ENCODE measurements around the gene MST1.

MST1 gene

DNA sequence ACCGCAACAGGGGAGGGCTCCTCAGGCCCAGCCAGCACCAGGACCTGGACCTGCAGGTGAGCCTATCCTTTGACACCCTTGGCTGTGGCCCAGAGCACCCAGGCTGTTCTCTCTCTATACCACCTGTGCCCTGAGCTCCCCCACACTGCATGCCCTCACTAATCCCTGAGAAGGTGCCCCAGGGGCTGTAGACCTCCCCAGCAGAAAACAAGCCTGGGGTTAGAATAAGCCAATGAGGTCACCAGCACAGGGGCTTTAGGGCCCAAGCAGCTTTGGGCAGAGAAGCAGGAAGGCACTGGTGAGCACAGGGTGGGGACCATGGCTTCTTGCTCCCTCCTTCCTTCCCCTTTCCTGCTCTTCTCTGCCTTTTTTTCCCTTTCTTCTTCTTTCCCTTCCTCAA is 25.4 kb downstream of the MST1 start:
- H3K4me3 Mint-ChIP-seq: no peak overlapping the region
- no peaks in the 10 kb centered on the region for H3K36me3 Mint-ChIP-seq
- no peak overlapping the region for H3K27ac Mint-ChIP-seq
- no peaks in the 10 kb centered on the region for H3K27me3 Mint-ChIP-seq
- no peaks in the 10 kb centered on the region for H3K4me1 Mint-ChIP-seq
- H3K9me3 Mint-ChIP-seq: no peaks in the 10 kb centered on the region

DNA sequence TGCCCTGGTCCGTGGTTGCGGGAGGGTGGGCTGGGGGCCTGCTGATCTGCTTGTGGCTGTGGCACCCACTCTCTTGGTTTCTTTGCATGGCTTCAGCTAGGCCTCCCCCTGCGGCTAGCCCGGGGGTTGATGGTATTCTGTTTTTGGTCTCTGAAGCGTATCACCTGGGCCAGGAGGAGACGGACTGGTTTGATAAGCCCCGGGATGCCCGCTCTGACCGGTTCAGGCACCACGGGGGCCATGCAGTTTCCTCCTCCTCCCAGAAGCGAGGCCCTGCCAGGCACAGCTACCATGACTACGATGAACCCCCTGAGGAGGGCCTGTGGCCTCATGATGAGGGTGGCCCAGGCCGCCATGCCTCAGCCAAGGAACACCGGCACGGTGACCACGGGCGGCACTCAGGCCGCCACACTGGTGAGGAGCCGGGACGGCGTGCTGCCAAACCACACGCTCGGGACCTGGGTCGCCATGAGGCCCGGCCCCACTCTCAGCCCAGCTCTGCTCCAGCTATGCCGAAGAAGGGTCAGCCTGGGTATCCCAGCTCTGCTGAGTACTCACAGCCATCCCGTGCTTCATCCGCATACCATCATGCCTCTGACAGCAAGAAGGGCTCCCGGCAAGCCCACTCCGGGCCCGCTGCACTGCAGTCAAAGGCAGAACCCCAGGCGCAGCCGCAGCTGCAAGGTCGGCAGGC is 26.4 kb downstream of the MST1 start:
- Mint-ChIP-seq H3K9me3 (no peaks in the 10 kb centered on the region), H3K27me3 (no peaks in the 10 kb centered on the region), H3K4me3 (no peak overlapping the region), H3K36me3 (no peaks in the 10 kb centered on the region), H3K4me1 (no peaks in the 10 kb centered on the region), H3K27ac (no peak overlapping the region)

DNA sequence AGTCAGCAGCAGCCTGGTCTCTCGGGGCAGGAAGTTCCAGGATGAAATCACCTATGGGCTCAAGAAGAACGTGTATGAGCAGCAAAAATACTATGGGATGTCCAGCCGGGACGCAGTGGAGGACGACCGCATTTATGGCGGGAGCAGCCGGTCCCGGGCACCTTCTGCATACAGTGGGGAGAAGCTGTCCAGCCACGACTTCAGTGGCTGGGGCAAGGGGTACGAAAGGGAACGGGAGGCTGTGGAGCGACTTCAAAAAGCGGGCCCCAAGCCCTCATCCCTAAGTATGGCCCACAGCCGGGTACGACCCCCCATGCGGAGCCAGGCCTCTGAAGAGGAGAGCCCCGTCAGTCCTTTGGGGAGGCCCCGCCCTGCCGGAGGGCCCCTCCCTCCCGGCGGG is 27.3 kb downstream of the MST1 start:
- Mint-ChIP-seq H3K27ac (no peak overlapping the region), H3K4me1 (no peaks in the 10 kb centered on the region), H3K36me3 (no peaks in the 10 kb centered on the region), H3K9me3 (no peaks in the 10 kb centered on the region), H3K4me3 (no peak overlapping the region), H3K27me3 (no peaks in the 10 kb centered on the region)

DNA sequence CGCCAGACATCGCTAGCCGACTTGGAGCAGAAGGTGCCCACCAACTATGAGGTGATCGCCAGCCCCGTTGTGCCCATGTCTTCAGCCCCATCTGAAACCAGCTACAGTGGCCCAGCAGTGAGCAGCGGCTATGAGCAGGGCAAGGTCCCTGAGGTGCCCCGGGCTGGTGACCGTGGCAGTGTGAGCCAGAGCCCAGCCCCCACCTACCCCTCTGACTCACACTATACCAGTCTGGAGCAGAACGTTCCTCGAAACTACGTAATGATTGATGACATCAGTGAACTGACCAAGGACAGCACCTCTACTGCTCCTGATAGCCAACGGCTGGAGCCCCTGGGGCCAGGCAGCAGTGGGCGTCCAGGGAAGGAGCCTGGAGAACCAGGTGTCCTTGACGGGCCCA is 28.0 kb downstream of the MST1 start:
- Mint-ChIP-seq H3K4me3 (no peak overlapping the region), H3K9me3 (no peaks in the 10 kb centered on the region), H3K27ac (no peak overlapping the region), H3K36me3 (no peaks in the 10 kb centered on the region), H3K27me3 (peaks cover 1% of the 10 kb centered on the region), H3K4me1 (no peaks in the 10 kb centered on the region)

DNA sequence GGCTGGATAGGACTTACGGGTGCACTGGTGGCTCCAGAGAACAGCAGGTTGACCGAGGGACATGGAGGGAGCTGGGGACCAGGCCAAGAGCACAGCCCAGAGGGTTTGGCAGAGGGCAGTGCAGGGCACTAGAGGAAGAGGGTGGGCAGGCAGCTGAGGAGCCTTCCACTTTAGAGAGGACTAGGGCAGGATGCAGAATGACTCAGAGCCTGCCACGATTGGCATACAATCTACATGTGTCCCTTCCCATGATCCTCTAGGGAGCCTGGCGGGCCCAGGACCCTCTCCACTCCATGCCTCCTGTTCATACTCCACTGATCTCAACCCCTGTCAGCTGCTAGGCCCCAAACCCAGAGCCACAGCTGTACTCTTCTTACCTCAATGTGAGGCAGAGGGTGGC is 29.5 kb downstream of the MST1 start:
- no peaks in the 10 kb centered on the region for H3K9me3 Mint-ChIP-seq
- no peak overlapping the region for H3K4me3 Mint-ChIP-seq
- no peaks in the 10 kb centered on the region for H3K36me3 Mint-ChIP-seq
- H3K27me3 Mint-ChIP-seq: peaks cover 1% of the 10 kb centered on the region
- no peaks in the 10 kb centered on the region for H3K4me1 Mint-ChIP-seq
- no peak overlapping the region for H3K27ac Mint-ChIP-seq

DNA sequence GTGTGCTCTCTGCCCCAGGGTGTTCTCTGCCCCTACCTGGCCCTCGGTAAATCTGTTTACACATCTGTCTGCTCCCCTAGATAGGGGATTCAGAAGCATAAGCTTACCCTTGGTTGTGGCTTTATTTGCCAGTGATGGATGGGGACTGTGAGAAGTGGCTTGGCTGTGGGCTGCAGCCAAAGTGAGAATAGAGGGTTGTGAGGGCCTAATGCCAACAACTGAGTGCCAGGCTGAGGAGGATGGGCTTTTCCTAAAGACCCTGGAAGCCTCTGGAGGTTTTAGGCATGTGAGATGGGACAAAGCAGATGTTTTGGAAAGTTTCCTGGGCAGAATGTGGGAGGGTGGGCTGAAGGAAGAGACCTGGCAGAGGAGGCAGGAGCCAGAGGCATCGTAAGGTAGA is 30.6 kb downstream of the MST1 start:
- Mint-ChIP-seq H3K9me3 (no peaks in the 10 kb centered on the region), H3K27me3 (peaks cover 1% of the 10 kb centered on the region), H3K4me1 (no peaks in the 10 kb centered on the region), H3K4me3 (no peak overlapping the region), H3K27ac (no peak overlapping the region), H3K36me3 (no peaks in the 10 kb centered on the region)

DNA sequence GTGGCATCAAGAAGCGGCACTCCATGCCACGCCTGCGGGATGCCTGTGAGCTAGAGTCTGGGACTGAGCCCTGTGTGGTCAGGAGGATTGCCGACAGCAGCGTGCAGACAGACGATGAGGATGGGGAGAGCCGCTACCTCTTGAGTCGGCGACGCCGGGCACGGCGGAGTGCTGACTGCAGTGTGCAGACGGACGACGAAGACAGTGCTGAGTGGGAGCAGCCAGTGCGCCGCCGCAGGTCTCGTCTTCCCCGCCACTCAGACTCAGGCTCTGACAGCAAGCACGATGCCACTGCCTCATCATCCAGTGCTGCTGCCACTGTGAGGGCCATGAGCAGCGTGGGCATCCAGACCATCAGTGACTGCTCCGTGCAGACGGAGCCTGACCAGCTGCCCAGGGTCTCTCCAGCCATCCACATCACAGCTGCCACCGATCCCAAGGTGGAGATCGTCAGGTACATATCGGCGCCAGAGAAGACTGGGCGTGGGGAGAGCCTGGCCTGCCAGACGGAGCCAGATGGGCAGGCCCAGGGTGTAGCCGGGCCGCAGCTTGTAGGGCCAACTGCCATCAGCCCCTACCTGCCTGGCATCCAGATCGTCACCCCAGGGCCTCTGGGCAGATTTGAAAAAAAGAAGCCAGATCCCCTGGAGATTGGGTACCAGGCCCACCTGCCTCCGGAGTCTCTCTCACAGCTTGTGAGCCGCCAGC is 31.9 kb downstream of the MST1 start:
- no peaks in the 10 kb centered on the region for H3K4me1 Mint-ChIP-seq
- H3K9me3 Mint-ChIP-seq: no peaks in the 10 kb centered on the region
- no peak overlapping the region for H3K4me3 Mint-ChIP-seq
- no peak overlapping the region for H3K27ac Mint-ChIP-seq
- peaks cover 1% of the 10 kb centered on the region for H3K27me3 Mint-ChIP-seq
- no peaks in the 10 kb centered on the region for H3K36me3 Mint-ChIP-seq

DNA sequence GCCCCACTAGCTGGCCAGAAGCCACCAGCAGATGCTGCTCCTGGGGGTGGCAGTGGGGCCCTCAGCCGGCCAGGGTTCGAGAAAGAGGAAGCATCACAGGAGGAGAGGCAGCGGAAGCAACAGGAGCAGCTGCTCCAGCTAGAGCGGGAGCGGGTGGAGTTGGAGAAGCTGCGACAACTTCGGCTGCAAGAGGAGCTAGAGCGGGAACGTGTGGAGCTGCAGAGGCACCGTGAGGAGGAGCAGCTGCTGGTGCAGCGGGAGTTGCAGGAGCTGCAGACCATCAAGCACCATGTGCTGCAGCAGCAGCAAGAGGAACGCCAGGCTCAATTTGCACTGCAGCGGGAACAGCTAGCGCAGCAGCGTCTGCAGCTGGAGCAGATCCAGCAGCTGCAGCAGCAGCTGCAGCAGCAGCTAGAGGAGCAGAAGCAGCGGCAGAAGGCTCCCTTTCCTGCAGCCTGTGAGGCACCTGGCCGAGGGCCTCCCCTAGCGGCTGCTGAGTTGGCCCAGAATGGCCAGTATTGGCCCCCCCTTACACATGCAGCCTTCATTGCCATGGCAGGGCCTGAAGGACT is 32.6 kb downstream of the MST1 start:
- H3K4me3 Mint-ChIP-seq: no peak overlapping the region
- H3K9me3 Mint-ChIP-seq: no peaks in the 10 kb centered on the region
- H3K4me1 Mint-ChIP-seq: no peaks in the 10 kb centered on the region
- no peak overlapping the region for H3K27ac Mint-ChIP-seq
- H3K36me3 Mint-ChIP-seq: no peaks in the 10 kb centered on the region
- peaks cover 1% of the 10 kb centered on the region for H3K27me3 Mint-ChIP-seq

DNA sequence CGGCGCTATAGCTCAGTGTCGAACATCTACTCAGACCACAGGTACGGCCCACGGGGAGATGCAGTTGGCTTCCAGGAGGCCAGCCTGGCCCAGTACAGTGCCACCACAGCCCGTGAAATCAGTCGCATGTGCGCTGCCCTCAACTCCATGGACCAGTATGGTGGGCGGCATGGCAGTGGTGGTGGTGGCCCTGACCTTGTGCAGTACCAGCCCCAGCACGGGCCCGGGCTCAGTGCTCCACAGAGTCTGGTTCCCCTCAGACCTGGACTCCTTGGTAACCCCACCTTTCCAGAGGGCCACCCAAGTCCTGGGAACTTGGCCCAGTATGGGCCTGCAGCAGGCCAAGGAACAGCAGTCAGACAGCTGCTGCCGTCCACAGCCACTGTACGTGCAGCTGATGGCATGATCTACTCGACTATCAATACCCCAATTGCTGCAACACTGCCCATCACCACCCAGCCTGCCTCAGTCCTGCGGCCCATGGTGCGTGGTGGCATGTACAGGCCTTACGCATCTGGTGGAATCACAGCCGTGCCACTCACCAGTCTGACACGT is 33.5 kb downstream of the MST1 start:
- Mint-ChIP-seq H3K4me1 (no peaks in the 10 kb centered on the region), H3K4me3 (no peak overlapping the region), H3K27ac (no peak overlapping the region), H3K9me3 (no peaks in the 10 kb centered on the region), H3K36me3 (no peaks in the 10 kb centered on the region), H3K27me3 (peaks cover 1% of the 10 kb centered on the region)

DNA sequence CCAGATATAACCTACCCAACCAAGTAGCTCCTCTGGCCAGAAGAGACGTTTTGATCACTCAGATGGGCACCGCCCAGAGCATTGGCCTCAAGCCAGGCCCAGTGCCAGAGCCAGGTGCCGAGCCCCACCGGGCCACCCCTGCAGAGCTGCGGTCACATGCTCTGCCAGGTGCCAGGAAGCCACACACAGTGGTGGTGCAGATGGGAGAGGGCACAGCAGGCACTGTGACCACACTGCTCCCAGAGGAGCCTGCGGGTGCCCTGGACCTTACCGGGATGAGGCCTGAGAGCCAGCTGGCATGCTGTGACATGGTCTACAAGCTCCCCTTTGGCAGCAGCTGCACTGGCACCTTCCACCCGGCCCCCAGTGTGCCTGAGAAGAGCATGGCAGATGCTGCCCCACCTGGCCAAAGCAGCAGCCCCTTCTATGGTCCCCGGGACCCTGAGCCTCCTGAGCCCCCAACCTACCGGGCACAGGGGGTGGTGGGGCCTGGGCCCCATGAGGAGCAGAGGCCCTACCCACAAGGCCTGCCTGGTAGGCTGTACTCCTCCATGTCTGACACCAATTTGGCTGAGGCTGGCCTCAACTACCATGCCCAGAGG is 34.2 kb downstream of the MST1 start:
- Mint-ChIP-seq H3K9me3 (no peaks in the 10 kb centered on the region), H3K4me1 (no peaks in the 10 kb centered on the region), H3K27ac (no peak overlapping the region), H3K4me3 (no peak overlapping the region), H3K27me3 (peaks cover 1% of the 10 kb centered on the region), H3K36me3 (no peaks in the 10 kb centered on the region)

DNA sequence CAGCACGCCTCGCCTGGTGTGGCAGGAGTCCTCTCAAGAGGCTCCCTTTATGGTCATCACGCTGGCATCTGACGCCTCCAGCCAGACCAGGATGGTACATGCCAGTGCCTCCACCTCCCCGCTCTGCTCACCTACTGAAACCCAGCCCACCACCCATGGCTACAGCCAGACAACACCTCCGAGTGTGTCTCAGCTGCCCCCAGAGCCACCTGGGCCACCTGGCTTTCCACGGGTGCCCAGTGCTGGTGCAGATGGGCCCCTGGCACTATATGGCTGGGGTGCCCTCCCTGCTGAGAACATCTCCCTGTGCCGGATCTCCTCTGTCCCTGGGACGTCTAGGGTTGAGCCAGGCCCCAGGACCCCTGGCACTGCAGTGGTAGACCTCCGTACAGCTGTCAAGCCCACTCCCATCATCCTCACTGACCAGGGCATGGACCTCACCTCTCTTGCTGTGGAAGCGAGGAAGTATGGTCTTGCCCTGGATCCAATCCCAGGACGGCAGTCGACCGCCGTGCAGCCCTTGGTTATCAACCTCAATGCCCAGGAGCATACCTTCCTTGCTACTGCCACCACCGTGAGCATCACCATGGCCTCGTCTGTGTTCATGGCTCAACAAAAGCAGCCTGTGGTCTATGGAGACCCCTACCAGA is 35.0 kb downstream of the MST1 start:
- Mint-ChIP-seq H3K9me3 (no peaks in the 10 kb centered on the region), H3K27me3 (peaks cover 1% of the 10 kb centered on the region)

DNA sequence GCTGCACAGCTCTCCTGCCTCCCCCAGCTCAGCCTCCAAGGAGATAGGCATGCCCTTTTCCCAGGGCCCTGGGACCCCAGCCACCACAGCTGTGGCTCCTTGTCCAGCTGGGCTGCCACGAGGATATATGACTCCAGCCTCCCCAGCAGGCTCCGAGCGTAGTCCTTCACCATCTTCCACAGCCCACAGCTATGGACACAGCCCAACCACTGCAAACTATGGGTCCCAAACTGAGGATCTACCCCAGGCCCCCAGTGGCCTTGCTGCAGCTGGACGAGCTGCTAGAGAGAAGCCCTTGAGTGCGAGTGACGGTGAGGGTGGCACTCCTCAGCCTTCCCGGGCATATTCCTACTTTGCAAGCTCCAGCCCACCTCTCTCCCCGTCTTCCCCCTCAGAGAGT is 35.7 kb downstream of the MST1 start:
- no peaks in the 10 kb centered on the region for H3K9me3 Mint-ChIP-seq
- H3K27me3 Mint-ChIP-seq: peaks cover 1% of the 10 kb centered on the region
- no peak overlapping the region for H3K4me3 Mint-ChIP-seq
- no peaks in the 10 kb centered on the region for H3K36me3 Mint-ChIP-seq
- no peaks in the 10 kb centered on the region for H3K4me1 Mint-ChIP-seq
- no peak overlapping the region for H3K27ac Mint-ChIP-seq

More for the DNA sequence above, 35.0 kb downstream of the MST1 start:
- Mint-ChIP-seq H3K4me1 (no peaks in the 10 kb centered on the region), H3K27ac (no peak overlapping the region), H3K36me3 (no peaks in the 10 kb centered on the region), H3K4me3 (no peak overlapping the region)

DNA sequence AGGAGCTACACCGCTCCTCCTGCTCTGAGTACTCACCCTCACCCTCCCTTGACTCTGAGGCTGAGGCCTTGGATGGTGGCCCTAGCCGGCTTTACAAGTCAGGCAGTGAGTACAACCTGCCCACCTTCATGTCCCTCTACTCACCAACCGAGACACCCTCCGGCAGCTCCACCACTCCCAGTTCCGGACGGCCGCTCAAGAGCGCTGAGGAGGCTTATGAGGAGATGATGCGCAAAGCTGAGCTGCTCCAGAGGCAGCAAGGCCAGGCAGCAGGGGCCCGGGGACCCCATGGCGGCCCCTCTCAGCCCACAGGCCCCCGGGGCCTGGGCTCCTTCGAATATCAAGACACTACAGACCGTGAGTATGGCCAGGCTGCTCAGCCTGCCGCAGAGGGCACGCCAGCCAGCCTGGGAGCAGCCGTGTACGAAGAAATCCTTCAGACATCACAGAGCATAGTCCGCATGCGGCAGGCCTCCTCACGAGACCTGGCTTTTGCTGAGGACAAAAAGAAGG is 36.3 kb downstream of the MST1 start:
- Mint-ChIP-seq H3K9me3 (no peaks in the 10 kb centered on the region), H3K27ac (no peak overlapping the region), H3K36me3 (no peaks in the 10 kb centered on the region), H3K4me3 (no peak overlapping the region), H3K27me3 (peaks cover 1% of the 10 kb centered on the region), H3K4me1 (no peaks in the 10 kb centered on the region)

DNA sequence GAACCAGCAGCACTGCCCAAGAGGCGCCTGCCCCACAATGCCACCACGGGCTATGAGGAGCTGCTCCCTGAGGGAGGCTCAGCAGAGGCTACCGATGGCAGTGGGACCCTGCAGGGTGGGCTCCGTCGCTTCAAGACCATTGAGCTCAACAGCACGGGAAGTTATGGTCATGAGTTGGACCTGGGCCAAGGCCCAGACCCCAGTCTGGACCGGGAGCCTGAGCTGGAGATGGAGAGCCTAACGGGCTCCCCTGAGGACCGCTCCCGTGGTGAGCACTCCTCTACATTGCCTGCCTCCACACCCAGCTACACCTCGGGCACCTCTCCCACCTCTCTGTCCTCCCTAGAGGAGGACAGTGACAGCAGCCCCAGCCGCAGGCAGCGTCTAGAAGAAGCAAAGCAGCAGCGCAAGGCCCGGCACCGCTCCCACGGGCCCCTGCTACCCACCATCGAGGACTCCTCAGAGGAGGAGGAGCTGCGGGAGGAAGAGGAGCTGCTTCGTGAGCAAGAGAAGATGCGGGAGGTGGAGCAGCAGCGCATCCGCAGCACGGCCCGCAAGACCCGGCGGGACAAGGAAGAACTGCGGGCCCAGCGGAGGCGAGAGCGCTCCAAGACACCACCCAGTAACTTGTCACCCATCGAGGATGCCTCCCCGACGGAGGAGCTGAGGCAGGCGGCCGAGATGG is 36.9 kb downstream of the MST1 start:
- Mint-ChIP-seq H3K4me3 (no peak overlapping the region), H3K27ac (no peak overlapping the region), H3K36me3 (no peaks in the 10 kb centered on the region), H3K4me1 (no peaks in the 10 kb centered on the region), H3K9me3 (no peaks in the 10 kb centered on the region), H3K27me3 (peaks cover 1% of the 10 kb centered on the region)

DNA sequence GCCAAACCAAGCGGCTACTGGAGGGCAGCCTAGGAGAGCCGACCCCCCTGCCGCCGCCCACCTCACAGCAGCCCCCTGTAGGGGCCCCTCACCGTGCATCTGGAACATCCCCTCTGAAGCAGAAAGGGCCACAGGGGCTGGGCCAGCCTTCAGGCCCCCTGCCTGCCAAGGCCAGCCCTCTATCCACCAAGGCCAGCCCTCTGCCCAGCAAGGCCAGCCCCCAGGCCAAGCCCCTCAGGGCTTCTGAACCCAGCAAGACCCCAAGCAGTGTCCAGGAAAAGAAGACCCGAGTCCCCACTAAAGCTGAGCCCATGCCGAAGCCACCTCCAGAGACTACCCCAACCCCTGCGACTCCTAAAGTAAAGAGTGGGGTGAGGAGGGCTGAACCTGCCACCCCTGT is 38.6 kb downstream of the MST1 start:
- Mint-ChIP-seq H3K27ac (no peak overlapping the region), H3K36me3 (no peaks in the 10 kb centered on the region), H3K9me3 (no peaks in the 10 kb centered on the region), H3K4me3 (no peak overlapping the region), H3K4me1 (no peaks in the 10 kb centered on the region), H3K27me3 (no peaks in the 10 kb centered on the region)
